Measurements from ENCODE around the gene MAST4.

The MAST4 gene

DNA sequence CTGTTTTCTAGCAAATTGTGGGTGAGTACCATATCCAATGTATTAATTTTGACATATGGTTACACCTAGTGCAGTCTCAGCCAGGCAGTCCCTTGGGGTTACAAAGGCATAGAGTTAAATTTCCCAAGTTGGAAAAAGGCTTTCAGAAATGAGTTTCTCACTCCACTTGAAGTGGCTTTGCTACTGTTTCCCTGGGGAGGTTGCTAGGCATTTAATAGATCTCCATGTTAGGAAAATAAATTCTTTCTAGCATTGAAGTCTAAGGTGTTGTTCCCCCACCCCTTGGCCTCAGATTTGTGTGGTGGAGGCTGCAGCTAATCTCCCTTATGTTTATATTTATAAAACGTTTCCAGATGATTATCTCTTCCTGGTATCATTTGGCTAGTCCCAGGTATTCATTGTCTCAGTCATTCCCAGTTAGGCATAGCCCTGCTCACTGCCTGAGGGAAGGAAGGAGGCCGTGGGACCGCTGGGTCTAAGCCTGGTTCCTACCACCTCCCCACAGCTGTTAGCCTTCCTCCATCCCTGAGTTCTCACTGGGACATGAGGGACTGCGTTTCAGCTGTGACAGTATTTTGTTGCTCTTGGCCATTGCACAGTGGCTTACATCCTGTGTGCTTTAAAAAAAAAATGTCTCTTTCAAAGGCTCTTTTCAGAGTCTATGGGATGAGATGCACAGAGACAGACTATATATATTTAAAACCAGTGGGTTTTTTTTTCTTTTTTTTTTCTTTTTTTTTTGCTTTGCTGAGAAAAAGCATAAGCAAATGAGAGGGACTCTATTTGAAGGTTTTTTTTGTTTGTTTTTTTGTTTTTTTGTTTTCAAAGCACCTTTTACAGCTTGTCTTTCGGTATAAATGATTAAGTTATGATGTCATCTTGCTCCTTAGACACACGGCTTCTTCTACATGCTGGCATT is 121.5 kb downstream of the MAST4 start:
- Mint-ChIP-seq H3K4me1 (no peaks in the 10 kb centered on the region), H3K9me3 (no peaks in the 10 kb centered on the region), H3K36me3 (no peaks in the 10 kb centered on the region), H3K27me3 (peaks cover 15% of the 10 kb centered on the region), H3K4me3 (no peak overlapping the region), H3K27ac (no peak overlapping the region)
- DNase-seq: no peak
- CTCF ChIA-PET: no interaction called here

GRCh38 chr5:66718374-66719002 is 122.3 kb downstream of the MAST4 start:
- no peak overlapping the region for H3K4me3 Mint-ChIP-seq
- peaks cover 16% of the 10 kb centered on the region for H3K27me3 Mint-ChIP-seq
- no peaks in the 10 kb centered on the region for H3K9me3 Mint-ChIP-seq

DNA sequence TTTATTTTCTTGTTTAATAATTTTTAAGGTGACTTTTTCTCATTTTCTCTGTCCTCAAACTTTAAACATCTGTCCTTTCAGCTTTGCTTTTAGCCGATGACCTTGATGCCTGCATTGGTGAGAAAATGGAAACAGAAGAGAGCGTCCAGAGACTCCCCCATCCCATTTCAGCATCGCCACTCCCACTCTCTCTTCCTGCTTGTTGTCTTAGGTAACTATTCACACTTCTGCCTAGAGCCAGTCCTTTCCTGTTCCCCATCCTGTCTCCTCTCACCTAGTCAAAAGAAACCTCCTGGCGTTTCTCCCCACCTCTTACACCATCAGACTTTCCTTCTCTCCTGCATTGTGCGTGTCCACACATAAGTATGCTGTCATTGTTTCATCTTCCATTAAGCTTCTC is 124.6 kb downstream of the MAST4 start:
- Mint-ChIP-seq H3K4me1 (no peaks in the 10 kb centered on the region), H3K27ac (no peak overlapping the region), H3K9me3 (no peaks in the 10 kb centered on the region), H3K27me3 (peaks cover 16% of the 10 kb centered on the region), H3K4me3 (no peak overlapping the region), H3K36me3 (no peaks in the 10 kb centered on the region)
- CTCF ChIA-PET: no interaction called here
- DNase-seq: no peak

More at GRCh38 chr5:66718374-66719002, 122.3 kb downstream of the MAST4 start:
- Mint-ChIP-seq H3K4me1 (no peaks in the 10 kb centered on the region), H3K27ac (no peak overlapping the region), H3K36me3 (no peaks in the 10 kb centered on the region)
- CTCF ChIA-PET: no interaction called here
- DNase-seq: no peak

DNA sequence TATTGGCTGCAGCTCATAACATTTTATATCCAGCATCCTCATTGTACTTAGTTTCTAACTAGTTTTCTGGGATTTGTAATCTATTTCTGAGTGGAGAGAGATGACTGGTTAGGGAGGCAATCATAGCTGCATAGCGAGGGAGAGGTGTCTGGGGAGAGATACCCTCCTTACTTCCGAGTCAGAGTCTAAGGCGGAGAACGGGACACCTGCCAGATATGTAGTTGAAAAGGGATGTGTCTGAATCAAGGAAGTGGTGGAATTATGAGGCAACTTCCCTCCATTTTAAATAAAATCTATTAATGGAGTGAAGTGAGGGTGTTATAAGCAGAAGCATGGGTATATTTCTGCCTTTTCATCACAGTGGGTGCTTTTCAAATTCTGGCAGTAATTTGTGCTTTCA is 126.5 kb downstream of the MAST4 start:
- H3K9me3 Mint-ChIP-seq: no peaks in the 10 kb centered on the region
- peaks cover 28% of the 10 kb centered on the region for H3K27me3 Mint-ChIP-seq

DNA sequence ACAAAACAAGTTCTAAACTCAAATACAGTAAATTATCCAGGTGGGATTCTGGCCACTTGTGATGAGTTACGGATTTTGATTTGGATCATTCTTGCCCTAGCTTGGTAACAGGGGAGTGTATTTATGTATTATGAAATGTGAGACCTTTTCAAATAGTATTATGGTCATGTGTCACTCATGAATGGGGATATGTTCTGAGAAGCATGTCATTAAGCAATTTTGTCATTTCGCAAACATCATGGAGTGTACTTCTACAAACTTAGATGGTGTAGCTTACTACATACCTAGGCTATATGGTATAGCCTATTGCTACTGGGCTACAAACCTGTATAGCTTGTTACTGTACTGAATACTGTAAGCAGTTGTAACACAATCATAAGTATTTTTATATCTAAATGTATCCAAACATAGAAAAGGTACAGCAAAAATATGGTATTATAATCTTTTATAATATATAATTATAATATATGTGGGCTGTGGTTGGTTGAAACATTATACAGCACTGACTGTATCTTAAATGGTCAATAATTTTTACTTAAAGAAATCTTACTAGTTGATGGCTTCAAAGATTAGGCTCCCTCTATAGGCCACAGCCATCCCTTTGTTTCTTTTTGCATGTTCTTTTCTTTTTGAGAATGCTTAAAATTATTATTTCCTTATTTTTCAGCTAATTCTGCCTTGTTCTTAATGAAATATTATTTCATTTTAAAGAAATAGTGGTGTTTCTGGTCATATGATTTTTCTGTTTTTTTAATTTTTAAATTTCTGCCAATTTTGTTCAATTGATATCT is 128.4 kb downstream of the MAST4 start:
- peaks cover 25% of the 10 kb centered on the region for H3K27me3 Mint-ChIP-seq
- H3K4me1 Mint-ChIP-seq: no peaks in the 10 kb centered on the region
- H3K36me3 Mint-ChIP-seq: no peaks in the 10 kb centered on the region
- no peak for DNase-seq
- CTCF ChIA-PET: no interaction called here
- H3K27ac Mint-ChIP-seq: no peak overlapping the region
- H3K9me3 Mint-ChIP-seq: no peaks in the 10 kb centered on the region
- H3K4me3 Mint-ChIP-seq: no peak overlapping the region

More for the DNA sequence above, 126.5 kb downstream of the MAST4 start:
- no peak overlapping the region for H3K27ac Mint-ChIP-seq
- DNase-seq: no peak
- H3K4me3 Mint-ChIP-seq: no peak overlapping the region
- H3K4me1 Mint-ChIP-seq: no peaks in the 10 kb centered on the region
- CTCF ChIA-PET: interaction anchor here (1.1 kb wide), 1 partner anchor 415 kb away, joined by 3 read pairs; no protein-coding TSS in a partner anchor
- H3K36me3 Mint-ChIP-seq: no peaks in the 10 kb centered on the region

DNA sequence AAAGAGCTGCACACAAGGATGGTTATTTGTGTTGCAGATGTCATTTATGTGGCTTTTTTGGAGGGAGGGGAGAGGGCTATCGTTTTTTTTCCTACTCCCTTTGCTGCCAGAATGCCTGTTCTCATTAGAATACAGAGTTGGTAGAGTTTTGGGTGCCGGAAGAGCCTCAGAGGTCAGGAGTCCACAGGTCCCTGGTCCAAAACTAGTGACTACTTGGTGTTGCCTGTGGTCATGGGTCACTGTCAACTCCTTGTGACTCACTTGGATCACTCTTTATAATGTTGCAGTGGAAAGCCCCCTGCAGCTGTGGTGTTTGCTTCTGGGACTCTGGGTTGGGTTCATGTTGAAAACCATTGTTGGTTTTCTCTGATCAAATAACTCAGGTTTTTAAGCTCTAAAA is 131.4 kb downstream of the MAST4 start:
- H3K27me3 Mint-ChIP-seq: peaks cover 26% of the 10 kb centered on the region
- no peaks in the 10 kb centered on the region for H3K4me1 Mint-ChIP-seq
- no peaks in the 10 kb centered on the region for H3K9me3 Mint-ChIP-seq
- no peak overlapping the region for H3K27ac Mint-ChIP-seq
- no peak for DNase-seq
- H3K36me3 Mint-ChIP-seq: no peaks in the 10 kb centered on the region
- H3K4me3 Mint-ChIP-seq: no peak overlapping the region
- CTCF ChIA-PET: no interaction called here

DNA sequence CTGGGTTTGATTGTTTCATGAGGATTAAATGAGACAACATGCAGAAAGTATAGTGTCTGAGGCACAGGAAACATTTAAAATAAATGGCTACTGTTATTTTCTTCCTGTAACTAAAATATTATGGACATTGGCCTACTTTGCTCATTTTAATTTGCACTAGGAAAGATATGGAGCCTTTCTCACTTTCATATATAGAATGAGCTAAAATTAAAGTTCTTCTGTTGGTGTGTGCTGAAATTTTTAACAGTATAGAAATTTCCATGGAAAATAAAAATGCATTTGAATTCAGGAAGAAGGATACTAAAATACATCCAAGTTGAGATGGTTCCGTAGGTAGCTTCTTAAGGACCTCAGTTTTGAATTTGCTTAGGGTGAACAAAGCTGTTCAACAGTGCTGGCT is 131.9 kb downstream of the MAST4 start:
- Mint-ChIP-seq H3K36me3 (no peaks in the 10 kb centered on the region), H3K9me3 (no peaks in the 10 kb centered on the region), H3K4me3 (no peak overlapping the region), H3K27ac (no peak overlapping the region), H3K27me3 (peaks cover 24% of the 10 kb centered on the region), H3K4me1 (no peaks in the 10 kb centered on the region)
- CTCF ChIA-PET: interaction anchor here (0.9 kb wide), 1 partner anchor 87 kb away, joined by 3 read pairs; no protein-coding TSS in a partner anchor
- DNase-seq: no peak

DNA sequence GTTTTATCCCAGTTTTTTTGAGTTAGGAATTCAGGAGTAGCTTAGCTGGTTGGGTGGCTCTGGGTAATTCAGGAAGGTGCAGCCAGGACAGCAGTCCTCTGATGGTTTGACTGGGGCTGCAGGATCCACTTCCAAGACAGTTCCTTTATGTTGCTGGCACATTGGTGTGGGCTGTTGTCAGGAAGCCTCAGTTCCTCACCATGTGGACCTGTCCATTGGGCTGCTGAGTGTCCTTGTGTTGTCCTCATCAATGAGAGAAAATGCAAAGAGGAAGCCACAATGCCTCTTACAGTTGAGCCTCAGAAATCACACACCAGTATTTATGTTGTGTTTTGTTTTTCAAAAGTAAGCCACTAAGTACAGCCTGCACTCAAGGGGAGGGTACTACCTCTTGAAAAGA is 140.9 kb downstream of the MAST4 start:
- Mint-ChIP-seq H3K27me3 (peaks cover 2% of the 10 kb centered on the region), H3K4me1 (no peaks in the 10 kb centered on the region), H3K4me3 (no peak overlapping the region), H3K27ac (no peak overlapping the region), H3K9me3 (no peaks in the 10 kb centered on the region), H3K36me3 (no peaks in the 10 kb centered on the region)
- no peak for DNase-seq
- CTCF ChIA-PET: no interaction called here

GRCh38 chr5:66738136-66738535 is 141.9 kb downstream of the MAST4 start:
- CTCF ChIA-PET: no interaction called here
- no peaks in the 10 kb centered on the region for H3K9me3 Mint-ChIP-seq
- DNase-seq: no peak
- peaks cover 3% of the 10 kb centered on the region for H3K27me3 Mint-ChIP-seq
- H3K27ac Mint-ChIP-seq: no peak overlapping the region
- peaks cover 7% of the 10 kb centered on the region for H3K4me1 Mint-ChIP-seq
- H3K36me3 Mint-ChIP-seq: no peaks in the 10 kb centered on the region
- no peak overlapping the region for H3K4me3 Mint-ChIP-seq

DNA sequence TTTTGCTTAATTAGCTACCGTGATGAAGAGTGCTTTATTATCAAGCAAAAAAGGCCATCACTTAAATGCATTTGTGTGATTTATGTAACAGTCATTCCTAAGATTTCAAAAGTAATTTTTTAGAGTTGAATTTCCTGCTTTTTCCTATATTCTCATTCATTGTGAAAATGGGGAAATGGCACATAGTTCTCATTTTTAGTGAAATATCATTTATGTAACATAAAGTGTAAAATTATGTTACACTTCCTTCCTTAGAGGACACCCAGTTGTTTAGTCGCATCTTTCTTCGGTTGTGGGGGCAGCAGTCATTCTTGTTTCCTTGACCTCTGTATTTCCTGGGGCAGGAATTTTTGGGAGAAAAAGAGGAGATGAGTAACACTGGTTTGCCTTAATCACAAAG is 142.8 kb downstream of the MAST4 start:
- CTCF ChIA-PET: no interaction called here
- no peak overlapping the region for H3K4me3 Mint-ChIP-seq
- H3K36me3 Mint-ChIP-seq: no peaks in the 10 kb centered on the region
- no peak overlapping the region for H3K27ac Mint-ChIP-seq
- peaks cover 8% of the 10 kb centered on the region for H3K4me1 Mint-ChIP-seq
- no peak for DNase-seq
- no peaks in the 10 kb centered on the region for H3K9me3 Mint-ChIP-seq
- H3K27me3 Mint-ChIP-seq: peaks cover 6% of the 10 kb centered on the region

DNA sequence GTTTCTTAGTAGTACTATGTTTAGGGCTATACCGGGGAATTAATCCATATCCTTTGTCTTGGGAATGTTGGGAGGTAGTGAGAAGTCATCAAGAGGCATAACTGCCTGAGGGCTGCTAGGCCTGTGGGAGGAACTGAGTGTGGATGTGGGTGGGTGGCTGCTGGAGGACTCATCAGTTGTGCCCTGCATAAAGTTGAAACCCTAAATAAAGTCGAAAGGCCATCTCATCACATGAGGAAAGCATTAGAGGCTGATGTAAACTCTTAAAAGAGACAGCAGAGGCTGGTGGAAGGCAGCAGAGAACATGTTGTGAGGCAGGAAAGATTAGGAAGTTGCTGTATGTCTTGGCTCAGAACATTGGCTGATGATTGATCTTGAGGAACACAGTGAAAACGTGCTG is 143.8 kb downstream of the MAST4 start:
- DNase-seq: no peak
- Mint-ChIP-seq H3K4me1 (peaks cover 8% of the 10 kb centered on the region), H3K27ac (no peak overlapping the region), H3K27me3 (peaks cover 6% of the 10 kb centered on the region), H3K36me3 (no peaks in the 10 kb centered on the region), H3K4me3 (no peak overlapping the region), H3K9me3 (no peaks in the 10 kb centered on the region)
- CTCF ChIA-PET: no interaction called here

- CTCF ChIA-PET: interaction anchor here (0.9 to 1.6 kb wide), 3 partner anchors 124 to 435 kb away, joined by 3 to 5 read pairs (median 3); no protein-coding TSS in a partner anchor
- no peak for DNase-seq
- Mint-ChIP-seq H3K4me1 (peaks cover 8% of the 10 kb centered on the region), H3K36me3 (no peaks in the 10 kb centered on the region), H3K27me3 (peaks cover 6% of the 10 kb centered on the region), H3K9me3 (no peaks in the 10 kb centered on the region), H3K4me3 (no peak overlapping the region), H3K27ac (no peak overlapping the region)
Measured at GRCh38 chr5:66741394-66741793, 145.2 kb downstream of the MAST4 start.

DNA sequence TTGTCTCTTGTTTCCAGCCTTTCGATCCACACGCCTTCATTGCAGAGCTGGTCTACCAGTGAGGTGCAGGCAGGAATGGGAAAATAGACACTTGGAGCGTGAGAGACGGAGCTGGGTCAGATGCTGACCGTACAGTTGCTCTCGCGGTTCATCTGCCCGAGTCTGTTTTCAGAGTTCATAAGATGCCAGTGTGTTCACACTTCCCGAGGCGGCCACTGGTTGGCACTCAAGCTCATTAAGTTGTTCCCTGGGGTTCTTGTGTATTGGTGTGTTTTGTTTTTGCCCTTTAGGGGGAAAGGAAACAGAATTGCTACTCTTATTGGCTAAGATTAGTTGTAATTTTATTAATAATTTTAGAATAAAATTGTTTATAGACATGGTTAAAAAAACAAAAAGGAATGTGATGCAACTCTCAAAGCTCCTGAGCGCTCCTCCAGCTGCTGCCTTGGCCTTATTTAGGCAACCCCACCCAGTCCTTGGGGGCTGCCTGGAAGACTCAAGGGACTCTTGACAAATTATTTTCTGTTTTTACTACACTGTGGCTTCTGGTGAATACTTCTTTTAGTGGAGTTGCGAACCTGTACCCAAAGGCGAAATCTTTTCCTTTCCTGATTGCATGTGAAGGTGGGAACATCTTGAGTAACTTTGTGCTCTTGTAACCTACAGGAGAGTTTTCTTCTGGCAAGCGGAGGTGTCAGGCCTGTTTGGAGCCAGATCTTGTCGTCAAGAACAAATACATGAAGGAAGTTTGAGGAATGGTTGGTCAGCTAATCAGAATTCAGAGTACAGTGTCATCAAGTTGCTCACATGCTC is 146.1 kb downstream of the MAST4 start:
- CTCF ChIA-PET: interaction anchor here (0.6 to 1.6 kb wide), 5 partner anchors 88 to 436 kb away, joined by 3 to 5 read pairs (median 3); no protein-coding TSS in a partner anchor

More for the DNA sequence above, 146.1 kb downstream of the MAST4 start:
- peak; percentile 24 for DNase-seq
- Mint-ChIP-seq H3K9me3 (no peaks in the 10 kb centered on the region), H3K27ac (no peak overlapping the region), H3K4me3 (no peak overlapping the region), H3K27me3 (peaks cover 6% of the 10 kb centered on the region), H3K4me1 (peaks cover 8% of the 10 kb centered on the region), H3K36me3 (no peaks in the 10 kb centered on the region)

Data from activated naive CD4-positive, alpha-beta T cell treated with anti-CD3 and anti-CD28 coated beads, Interleukin-2, amount 10 ng/mL, durations not matched to agents 7 days and 5 days (primary cell).